ENCODE results near the gene SRRM5. TPM values are rescaled to one million over a fixed set of nuclear protein-coding genes. Genes with fewer than 3 reads are reported as not detected.

The SRRM5 gene
- total and polyA plus RNA-seq, 10 donors = 0.26 to 0.94 (median 0.46) TPM

DNA sequence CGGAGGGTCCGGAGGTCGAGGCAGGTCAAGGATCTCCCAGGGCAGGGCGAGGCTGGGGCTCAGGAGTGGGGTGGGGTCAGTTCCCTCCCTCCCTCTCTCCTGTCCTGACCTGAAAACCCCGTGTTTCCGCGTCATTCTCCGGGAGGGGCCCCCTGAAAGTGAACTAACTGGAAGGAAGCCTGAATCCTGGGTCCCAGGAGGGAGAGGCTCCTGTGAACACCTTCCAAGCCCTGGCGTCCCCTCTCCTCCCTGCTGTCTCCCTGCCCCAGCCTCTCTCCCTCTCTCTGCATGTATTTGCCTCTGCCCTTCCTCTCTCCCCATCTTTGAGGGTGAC is 28.5 kb downstream of the SRRM5 start:
- Histone ChIP-seq H3K27me3 (replicated peaks in 1 of 7) (peaks cover 0 to 63% (median 9%) of the 10 kb centered on the region in 7 donors), H3K9me3 (no peaks in the 10 kb centered on the region), H3K36me3 (no peaks in the 10 kb centered on the region), H3K27ac (no peak overlapping the region), H3K4me3 (peak overlapping the region; percentile 28 to 79 (median 46)), H3K4me1 (peaks cover 0 to 22% (median 16%) of the 10 kb centered on the region in 6 donors)
- TF ChIP-seq POLR2A (IDR thresholded peaks at IDR 0.05) (no peak), POLR2AphosphoS5 (IDR thresholded peaks at IDR 0.05) (no peak)
- TF ChIP-seq, protein P1, sequence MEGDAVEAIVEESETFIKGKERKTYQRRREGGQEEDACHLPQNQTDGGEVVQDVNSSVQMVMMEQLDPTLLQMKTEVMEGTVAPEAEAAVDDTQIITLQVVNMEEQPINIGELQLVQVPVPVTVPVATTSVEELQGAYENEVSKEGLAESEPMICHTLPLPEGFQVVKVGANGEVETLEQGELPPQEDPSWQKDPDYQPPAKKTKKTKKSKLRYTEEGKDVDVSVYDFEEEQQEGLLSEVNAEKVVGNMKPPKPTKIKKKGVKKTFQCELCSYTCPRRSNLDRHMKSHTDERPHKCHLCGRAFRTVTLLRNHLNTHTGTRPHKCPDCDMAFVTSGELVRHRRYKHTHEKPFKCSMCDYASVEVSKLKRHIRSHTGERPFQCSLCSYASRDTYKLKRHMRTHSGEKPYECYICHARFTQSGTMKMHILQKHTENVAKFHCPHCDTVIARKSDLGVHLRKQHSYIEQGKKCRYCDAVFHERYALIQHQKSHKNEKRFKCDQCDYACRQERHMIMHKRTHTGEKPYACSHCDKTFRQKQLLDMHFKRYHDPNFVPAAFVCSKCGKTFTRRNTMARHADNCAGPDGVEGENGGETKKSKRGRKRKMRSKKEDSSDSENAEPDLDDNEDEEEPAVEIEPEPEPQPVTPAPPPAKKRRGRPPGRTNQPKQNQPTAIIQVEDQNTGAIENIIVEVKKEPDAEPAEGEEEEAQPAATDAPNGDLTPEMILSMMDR (IDR thresholded peaks at IDR 0.05 in 8 of 11, conservative IDR thresholded peaks at IDR 0.05 in 3 of 11) = no peak
- intact Hi-C loops (cut with DNase I; ENCODE audit: low total_unique reads) = no loop called here
- 10 to 38% (median 11%) methylated on average over 4 to 9 of the region's 9 CpGs for WGBS, 5 donors
- no peak for DNase-seq

DNA sequence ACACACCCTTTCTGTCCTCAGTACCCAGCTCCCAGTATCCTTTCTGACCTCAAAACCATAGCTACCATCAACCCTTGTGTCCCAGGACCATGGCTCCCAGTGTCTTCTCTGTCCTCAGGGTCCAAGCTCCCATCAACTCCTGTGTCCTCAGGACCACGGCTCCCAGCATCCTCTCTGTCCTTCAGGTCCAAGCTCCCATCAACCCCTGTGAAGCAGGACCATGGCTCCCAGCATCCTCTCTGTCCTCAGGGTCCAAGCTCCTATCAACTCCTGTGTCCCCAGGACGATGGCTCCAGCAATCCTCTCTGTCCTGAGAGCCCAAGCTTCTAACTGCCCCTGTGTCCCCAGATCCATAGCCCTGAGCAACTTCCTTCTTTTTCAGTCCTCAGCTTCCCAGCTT is 29.4 kb downstream of the SRRM5 start:
- 56 to 90% (median 82%) methylated on average over 2 of the region's 2 CpGs for WGBS, 5 donors
- DNase-seq = no peak
- H3K4me3 ChIP-seq = no peak overlapping the region
- peaks cover 0 to 21% (median 16%) of the 10 kb centered on the region in 6 donors for H3K4me1 ChIP-seq
- H3K27ac ChIP-seq = no peak overlapping the region
- H3K27me3 ChIP-seq (replicated peaks in 1 of 7) = peaks cover 0 to 54% (median 9%) of the 10 kb centered on the region in 7 donors
- TF ChIP-seq, protein P1 (IDR thresholded peaks at IDR 0.05 in 8 of 11, conservative IDR thresholded peaks at IDR 0.05 in 3 of 11) = no peak
- no peak for TF ChIP-seq POLR2AphosphoS5 (IDR thresholded peaks at IDR 0.05)
- TF ChIP-seq POLR2A (IDR thresholded peaks at IDR 0.05) = no peak
- intact Hi-C loops (cut with DNase I; ENCODE audit: low total_unique reads) = no loop called here
- H3K9me3 ChIP-seq = peaks cover 0 to 5% (median 0%) of the 10 kb centered on the region in 8 donors
- peaks cover 0 to 8% (median 0%) of the 10 kb centered on the region in 6 donors for H3K36me3 ChIP-seq

DNA sequence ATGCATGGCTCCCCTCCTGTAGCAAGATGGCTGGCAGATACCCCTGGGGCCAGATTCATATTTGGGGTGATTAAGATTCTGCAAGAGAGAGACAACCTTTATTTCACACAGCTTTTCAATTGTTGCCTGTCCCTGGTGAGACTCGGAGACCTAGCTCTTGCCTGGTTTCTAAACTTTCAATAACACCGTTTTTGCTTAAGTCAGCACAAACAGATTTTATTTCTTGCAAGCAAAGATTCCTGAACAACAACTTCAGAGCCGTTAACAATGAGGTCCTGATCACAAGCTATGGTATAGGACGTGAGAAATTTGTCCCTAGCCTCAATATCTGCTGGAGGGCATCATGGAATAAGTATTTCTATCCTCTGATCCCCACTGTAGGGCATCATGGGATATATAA is 30.6 kb downstream of the SRRM5 start:
- intact Hi-C loops (cut with DNase I; ENCODE audit: low total_unique reads) = no loop called here
- Histone ChIP-seq H3K27me3 (replicated peaks in 1 of 7) (peaks cover 0 to 42% (median 9%) of the 10 kb centered on the region in 7 donors), H3K4me1 (peaks cover 0 to 21% (median 16%) of the 10 kb centered on the region in 6 donors), H3K36me3 (peaks cover 0 to 20% (median 0%) of the 10 kb centered on the region in 6 donors), H3K4me3 (no peak overlapping the region), H3K9me3 (peaks cover 0 to 5% (median 0%) of the 10 kb centered on the region in 8 donors), H3K27ac (no peak overlapping the region)
- TF ChIP-seq POLR2A (IDR thresholded peaks at IDR 0.05) (no peak), POLR2AphosphoS5 (IDR thresholded peaks at IDR 0.05) (no peak)
- no peak for DNase-seq
- WGBS, 5 donors = 74 to 89% (median 86%) methylated on average over 4 of the region's 4 CpGs

DNA sequence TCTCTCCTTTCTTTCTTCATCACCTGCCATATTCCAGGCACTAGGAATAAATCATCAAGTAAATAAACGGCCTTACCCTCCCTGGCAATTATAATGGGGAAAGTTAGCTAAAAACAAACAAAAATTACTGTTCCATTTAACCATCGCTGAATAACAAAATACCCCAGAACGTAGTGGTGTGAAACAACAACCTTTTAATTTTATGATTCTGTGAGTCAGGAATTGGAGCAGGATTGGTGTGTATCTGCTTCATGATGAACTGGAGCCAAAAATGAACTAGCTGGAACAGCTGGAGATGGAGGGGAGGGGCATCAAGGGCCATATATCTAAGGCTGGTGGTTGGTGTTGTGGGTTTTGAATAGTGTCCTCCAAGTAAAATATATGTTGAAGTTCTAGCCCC is 31.4 kb downstream of the SRRM5 start:
- Histone ChIP-seq H3K4me1 (peaks cover 0 to 21% (median 16%) of the 10 kb centered on the region in 6 donors), H3K27ac (no peak overlapping the region), H3K9me3 (peaks cover 0 to 5% (median 0%) of the 10 kb centered on the region in 8 donors), H3K27me3 (replicated peaks in 1 of 7) (peaks cover 0 to 34% (median 9%) of the 10 kb centered on the region in 7 donors), H3K36me3 (peaks cover 0 to 28% (median 4%) of the 10 kb centered on the region in 6 donors), H3K4me3 (no peak overlapping the region)
- WGBS, 5 donors = 75 to 82% (median 80%) methylated on average over 3 of the region's 3 CpGs
- DNase-seq = no peak
- intact Hi-C loops (cut with DNase I; ENCODE audit: low total_unique reads) = no loop called here
- TF ChIP-seq POLR2AphosphoS5 (IDR thresholded peaks at IDR 0.05) (no peak), POLR2A (IDR thresholded peaks at IDR 0.05) (no peak)
- TF ChIP-seq, protein P1 (IDR thresholded peaks at IDR 0.05 in 8 of 11, conservative IDR thresholded peaks at IDR 0.05 in 3 of 11) = no peak
